ENCODE results near the gene LZTR1.

LZTR1 gene

DNA sequence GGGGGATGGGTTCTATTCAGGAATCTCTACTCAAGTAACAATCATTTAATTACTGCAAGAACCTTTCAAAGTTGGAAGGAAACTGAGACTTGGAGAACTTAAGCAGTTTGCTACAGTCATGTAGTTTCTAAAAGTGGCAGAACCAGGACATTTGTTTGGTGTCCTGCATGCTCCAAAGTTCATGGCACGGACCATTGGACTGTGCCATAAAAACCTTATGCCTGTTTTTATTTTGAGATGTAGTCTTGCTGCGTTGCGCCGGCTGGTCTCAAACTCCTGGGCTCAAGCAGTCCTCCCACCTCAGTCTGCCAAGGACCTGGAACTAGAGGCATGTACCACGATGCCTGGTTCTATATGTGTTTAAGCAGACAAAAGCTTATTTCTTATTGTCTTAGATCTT lies 33.6 kb upstream of the LZTR1 start:
- TF ChIP-seq, protein P1, sequence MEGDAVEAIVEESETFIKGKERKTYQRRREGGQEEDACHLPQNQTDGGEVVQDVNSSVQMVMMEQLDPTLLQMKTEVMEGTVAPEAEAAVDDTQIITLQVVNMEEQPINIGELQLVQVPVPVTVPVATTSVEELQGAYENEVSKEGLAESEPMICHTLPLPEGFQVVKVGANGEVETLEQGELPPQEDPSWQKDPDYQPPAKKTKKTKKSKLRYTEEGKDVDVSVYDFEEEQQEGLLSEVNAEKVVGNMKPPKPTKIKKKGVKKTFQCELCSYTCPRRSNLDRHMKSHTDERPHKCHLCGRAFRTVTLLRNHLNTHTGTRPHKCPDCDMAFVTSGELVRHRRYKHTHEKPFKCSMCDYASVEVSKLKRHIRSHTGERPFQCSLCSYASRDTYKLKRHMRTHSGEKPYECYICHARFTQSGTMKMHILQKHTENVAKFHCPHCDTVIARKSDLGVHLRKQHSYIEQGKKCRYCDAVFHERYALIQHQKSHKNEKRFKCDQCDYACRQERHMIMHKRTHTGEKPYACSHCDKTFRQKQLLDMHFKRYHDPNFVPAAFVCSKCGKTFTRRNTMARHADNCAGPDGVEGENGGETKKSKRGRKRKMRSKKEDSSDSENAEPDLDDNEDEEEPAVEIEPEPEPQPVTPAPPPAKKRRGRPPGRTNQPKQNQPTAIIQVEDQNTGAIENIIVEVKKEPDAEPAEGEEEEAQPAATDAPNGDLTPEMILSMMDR (IDR thresholded peaks at IDR 0.05; ENCODE audit: low read depth, low read length): no peak
- DNase-seq (ENCODE audit: extremely low read depth, low read depth): no peak

DNA sequence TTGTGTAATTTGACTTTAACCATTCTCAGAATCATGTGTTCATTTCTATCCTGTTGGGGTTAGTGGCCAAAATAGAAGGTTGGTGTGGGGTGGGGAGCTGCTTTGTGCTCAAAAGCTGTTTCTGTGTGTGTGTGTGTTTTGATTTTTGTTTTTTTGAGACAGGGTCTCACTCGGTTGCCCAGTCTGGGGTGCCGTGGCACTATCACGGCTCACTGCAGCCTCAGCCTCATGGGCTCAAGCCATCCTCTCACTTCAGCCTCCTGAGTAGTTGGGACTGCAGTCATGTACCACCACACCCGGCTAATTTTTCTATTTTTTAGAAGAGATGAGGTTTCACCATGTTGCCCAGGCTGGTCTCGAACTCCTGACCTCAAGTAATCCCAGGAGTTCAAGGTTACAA lies 33.1 kb upstream of the LZTR1 start:
- no peak for DNase-seq (ENCODE audit: extremely low read depth, low read depth)
- TF ChIP-seq, protein P1 (IDR thresholded peaks at IDR 0.05; ENCODE audit: low read depth, low read length): no peak

DNA sequence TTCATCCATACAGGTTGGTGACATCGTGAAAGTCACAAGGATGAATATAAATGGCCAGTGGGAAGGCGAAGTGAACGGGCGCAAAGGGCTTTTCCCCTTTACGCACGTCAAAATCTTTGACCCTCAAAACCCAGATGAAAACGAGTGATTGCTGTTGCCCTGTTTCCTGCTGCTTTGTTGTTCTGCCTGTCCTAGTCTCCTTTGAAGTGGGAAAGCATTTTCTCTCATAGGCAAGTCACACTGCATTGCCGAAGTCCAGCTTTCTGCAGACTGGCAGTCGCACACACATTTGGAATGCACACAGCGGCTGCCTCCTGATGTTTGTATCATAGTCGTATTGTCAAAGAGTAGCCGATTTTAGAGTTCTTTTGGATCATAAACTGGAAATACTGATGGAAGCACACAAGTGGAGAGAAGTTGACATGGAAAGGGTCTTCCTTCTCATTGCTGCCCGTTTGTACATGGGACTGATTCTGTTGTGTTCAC lies 32.4 kb upstream of the LZTR1 start:
- DNase-seq (ENCODE audit: extremely low read depth, low read depth): no peak
- TF ChIP-seq, protein P1 (IDR thresholded peaks at IDR 0.05; ENCODE audit: low read depth, low read length): no peak

DNA sequence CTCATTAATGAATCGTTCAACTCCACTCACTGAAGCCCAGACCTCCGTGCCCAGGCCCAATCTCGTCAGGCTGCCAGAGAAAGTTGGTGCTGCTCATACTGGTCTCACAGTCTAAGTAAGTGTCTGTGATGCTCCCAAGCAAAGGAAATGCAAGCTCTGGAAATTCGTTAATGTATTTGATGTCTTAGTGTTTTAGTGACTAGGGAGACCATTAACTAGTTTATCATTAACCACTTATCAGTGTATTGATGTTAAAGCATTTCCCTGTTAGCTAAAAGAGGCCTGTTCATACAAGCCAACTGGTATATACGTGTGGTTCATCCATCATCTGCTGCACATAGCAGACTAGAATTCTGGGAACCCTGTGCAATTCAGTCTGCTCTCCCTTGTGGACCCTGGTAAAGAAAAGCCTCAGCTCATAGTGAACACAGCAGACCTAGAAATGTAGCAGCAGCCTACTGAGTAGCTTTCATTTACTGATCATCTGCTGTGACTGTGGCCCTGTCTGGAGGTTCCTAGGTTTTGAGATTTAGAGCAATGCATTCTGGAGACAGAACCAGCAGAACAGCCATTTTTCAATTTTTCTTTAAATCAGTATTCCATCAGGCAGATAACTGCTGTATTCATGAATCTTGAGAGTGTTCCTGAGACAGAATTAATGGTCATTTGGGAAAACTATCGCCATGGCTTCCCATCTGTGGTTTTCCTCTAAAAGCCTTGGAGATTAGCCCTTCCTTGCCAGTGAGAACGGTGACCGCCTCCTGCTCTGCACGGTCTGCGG lies 30.8 kb upstream of the LZTR1 start:
- DNase-seq (ENCODE audit: extremely low read depth, low read depth): no peak

DNA sequence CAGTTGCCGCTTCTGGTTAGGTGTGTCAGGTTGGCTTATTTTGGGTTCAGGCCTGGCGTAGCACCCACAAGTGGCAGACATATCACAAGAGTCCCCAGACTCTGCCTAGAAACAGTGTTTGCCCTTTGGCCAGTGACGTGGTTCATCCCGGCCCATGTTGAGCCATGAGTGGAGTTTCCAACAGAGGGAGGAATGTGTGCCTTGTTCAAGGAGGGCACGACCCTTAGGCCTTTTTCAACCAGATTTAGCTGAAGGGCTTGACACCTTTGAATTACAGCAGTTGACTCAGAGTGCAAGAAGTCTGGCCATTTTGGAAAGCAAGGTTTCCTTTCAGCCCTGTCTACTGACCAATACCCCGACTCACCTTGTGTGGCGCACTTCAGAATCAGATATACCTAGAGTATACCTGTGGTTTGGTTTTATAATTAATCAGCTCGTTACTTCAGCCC lies 30.1 kb upstream of the LZTR1 start:
- TF ChIP-seq, protein P1 (IDR thresholded peaks at IDR 0.05; ENCODE audit: low read depth, low read length): no peak
- DNase-seq (ENCODE audit: extremely low read depth, low read depth): no peak

More for the DNA sequence above, 30.8 kb upstream of the LZTR1 start:
- TF ChIP-seq, protein P1 (IDR thresholded peaks at IDR 0.05; ENCODE audit: low read depth, low read length): no peak

DNA sequence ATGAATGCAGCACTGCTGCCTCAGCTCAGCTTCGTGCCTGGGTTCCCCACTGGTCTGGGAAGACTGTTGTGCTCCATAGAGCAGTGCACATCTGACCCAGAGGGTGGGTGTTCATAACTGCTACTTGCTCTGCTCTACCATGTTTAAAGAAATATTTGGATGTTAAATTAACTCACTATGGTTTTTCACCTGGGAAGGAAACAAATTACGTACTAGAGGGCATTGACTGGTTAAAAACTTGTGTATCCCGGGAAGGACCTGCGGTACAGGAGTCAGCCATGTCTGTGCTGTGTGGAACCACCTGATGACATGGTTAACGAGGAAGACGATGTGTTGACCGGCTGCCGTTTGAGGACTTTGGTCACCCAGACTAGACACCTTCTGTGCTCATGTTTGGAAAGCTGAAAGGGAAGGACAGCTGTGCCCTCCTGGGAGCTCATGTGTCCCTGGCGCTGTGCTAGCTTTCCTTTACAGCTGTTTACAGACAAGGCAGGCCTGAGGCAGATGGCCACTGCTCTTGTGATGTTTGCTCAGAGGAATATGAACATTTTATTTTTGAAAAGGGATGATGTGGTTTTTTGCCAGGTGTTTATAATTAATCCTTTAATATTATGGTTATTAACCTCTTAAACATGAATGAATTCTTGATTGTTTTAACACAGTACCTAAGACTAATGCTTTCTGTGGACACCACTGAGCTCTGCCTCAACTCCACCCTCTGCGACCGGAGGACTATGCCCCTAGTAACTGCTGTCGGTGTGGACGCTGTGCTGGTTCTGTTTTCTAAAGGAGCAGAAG lies 29.4 kb upstream of the LZTR1 start:
- DNase-seq (ENCODE audit: extremely low read depth, low read depth): no peak

More for the DNA sequence above, 29.4 kb upstream of the LZTR1 start:
- TF ChIP-seq, protein P1 (IDR thresholded peaks at IDR 0.05; ENCODE audit: low read depth, low read length): no peak

Data from AG09319 (cell line).